Body of pancreas (tissue), 4 donors: ENCODE measurements around the gene OR13C4. TPM values are rescaled to one million over a fixed set of nuclear protein-coding genes. Genes with fewer than 3 reads are reported as not detected.

Source experiments
- ATAC-seq: fragments of 150-250 bp; one replicate; pipeline ENCODE4 v1.9.1; 2016
- DNase-seq, 4 donors: peaks; one replicate each; pipeline ENCODE4 v3.0.0-alpha.2; 2019
- H3K27ac ChIP-seq, 4 donors: fragments of 200-600 bp; sonication (generic); 1 replicate in 3 of 4; 2 replicates in 1 of 4; pipeline versions ENCODE4 v1.5.1 to v1.6.1; 2016 to 2019; ENCODE audit warnings: mild to moderate bottlenecking in 1 of 4, mixed read lengths in 1 of 4, moderate library complexity in 1 of 4
- H3K27me3 ChIP-seq, 2 donors: fragments of 200-600 bp; sonication (generic); one replicate each; pipeline ENCODE4 v1.6.0; 2016; ENCODE audit warnings: mild to moderate bottlenecking in 1 of 2
- H3K36me3 ChIP-seq, 2 donors: fragments of 200-600 bp; sonication (generic); replicated peaks in 1 of 2; 2 replicates each; pipeline ENCODE4 v1.5.1; 2016; ENCODE audit warnings: low read depth in 2 of 2; ENCODE audit not compliant: insufficient read depth in 1 of 2
- H3K4me1 ChIP-seq: fragments of 200-600 bp; sonication (generic); one replicate; pipeline ENCODE4 v1.6.0; 2016
- H3K4me3 ChIP-seq, 2 donors: fragments of 200-600 bp; sonication (generic); 1 replicate in 1 of 2; 2 replicates in 1 of 2; pipeline ENCODE4 v1.5.1; 2016 to 2019
- H3K9me3 ChIP-seq, 3 donors: fragments of 200-600 bp; sonication (generic); 1 replicate in 2 of 3; 2 replicates in 1 of 3; pipeline ENCODE4 v1.5.1; 2016
- POLR2A ChIP-seq, 3 donors: fragments of 450-650 bp; IDR thresholded peaks; one replicate each; pipeline ENCODE4 v1.6.1; 2016; ENCODE audit warnings: antibody characterized with exemption in 3 of 3, mild to moderate bottlenecking in 2 of 3
- WGBS, 2 donors: methylation state at CpG; one replicate each; pipeline ENCODE4 v1.1.5; 2017; 5-methylcytosine and 5-hydroxymethylcytosine counted together
- intact Hi-C: fragments of 100-400 bp; cut with DNase I; formaldehyde crosslinking; loops from one replicate; pipeline ENCODE4 v1.15.1; 2023
- total RNA-seq, 2 donors: library from RNA; depleted of rRNA; stranded (reverse); fragments of >200 nt; gene quantifications; one replicate each; pipeline ENCODE4 v1.1.0, GENCODE V29; 2016
- TF ChIP-seq, protein P1 (sequence below), 7 experiments: fragments of 450-650 bp in 4 of 7; fragments of 200-600 bp in 3 of 7; sonication (generic) in 3 of 7; IDR thresholded peaks; one replicate each; pipeline ENCODE4 v1.5.1; 2016 to 2019; ENCODE audit warnings: antibody characterized with exemption in 7 of 7

Gene OR13C4
- total RNA-seq, 2 donors from 2014 or later: not detected

- Histone ChIP-seq H3K4me3 (no peak overlapping the region), H3K36me3 (no peaks in the 10 kb centered on the region), H3K27ac (no peak overlapping the region), H3K27me3 (no peaks in the 10 kb centered on the region), H3K4me1 (no peaks in the 10 kb centered on the region), H3K9me3 (no peaks in the 10 kb centered on the region)
- ATAC-seq (no peak), DNase-seq (no peak)
- WGBS, 2 donors: 85 to 89% methylated on average over 8 of the region's 8 CpGs
- TF ChIP-seq POLR2A (IDR thresholded peaks at IDR 0.05): no peak
- TF ChIP-seq, protein P1, sequence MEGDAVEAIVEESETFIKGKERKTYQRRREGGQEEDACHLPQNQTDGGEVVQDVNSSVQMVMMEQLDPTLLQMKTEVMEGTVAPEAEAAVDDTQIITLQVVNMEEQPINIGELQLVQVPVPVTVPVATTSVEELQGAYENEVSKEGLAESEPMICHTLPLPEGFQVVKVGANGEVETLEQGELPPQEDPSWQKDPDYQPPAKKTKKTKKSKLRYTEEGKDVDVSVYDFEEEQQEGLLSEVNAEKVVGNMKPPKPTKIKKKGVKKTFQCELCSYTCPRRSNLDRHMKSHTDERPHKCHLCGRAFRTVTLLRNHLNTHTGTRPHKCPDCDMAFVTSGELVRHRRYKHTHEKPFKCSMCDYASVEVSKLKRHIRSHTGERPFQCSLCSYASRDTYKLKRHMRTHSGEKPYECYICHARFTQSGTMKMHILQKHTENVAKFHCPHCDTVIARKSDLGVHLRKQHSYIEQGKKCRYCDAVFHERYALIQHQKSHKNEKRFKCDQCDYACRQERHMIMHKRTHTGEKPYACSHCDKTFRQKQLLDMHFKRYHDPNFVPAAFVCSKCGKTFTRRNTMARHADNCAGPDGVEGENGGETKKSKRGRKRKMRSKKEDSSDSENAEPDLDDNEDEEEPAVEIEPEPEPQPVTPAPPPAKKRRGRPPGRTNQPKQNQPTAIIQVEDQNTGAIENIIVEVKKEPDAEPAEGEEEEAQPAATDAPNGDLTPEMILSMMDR (IDR thresholded peaks at IDR 0.05): no peak
- intact Hi-C loops: no loop called here
These were observed 30.0 kb upstream of the OR13C4 start for GRCh38 chr9:104556830-104557634.

DNA sequence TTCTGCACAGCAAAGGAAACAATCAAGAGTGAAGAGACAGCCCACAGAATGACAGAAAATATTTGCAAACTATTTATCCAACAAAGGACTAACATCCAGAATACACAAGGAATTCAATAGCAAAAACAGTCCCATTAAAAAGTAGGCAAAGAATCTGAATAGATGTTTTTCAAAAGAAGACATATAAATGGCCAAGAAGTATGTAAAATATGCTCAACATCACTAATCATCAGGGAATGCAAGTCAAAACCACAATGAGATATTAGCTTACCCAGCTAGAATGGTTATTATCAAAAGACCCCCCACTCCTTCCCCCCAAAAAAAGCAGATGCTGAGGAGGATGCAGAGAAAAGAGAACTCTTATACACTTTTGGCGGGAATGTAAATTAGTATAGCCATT is 28.5 kb upstream of the OR13C4 start:
- Histone ChIP-seq H3K4me1 (no peaks in the 10 kb centered on the region), H3K36me3 (no peaks in the 10 kb centered on the region), H3K27ac (no peak overlapping the region), H3K9me3 (no peaks in the 10 kb centered on the region), H3K27me3 (no peaks in the 10 kb centered on the region), H3K4me3 (no peak overlapping the region)
- TF ChIP-seq, protein P1 (IDR thresholded peaks at IDR 0.05): no peak
- TF ChIP-seq POLR2A (IDR thresholded peaks at IDR 0.05): no peak
- ATAC-seq: no peak
- intact Hi-C loops: no loop called here
- 88% methylated on average over 1 of the region's 1 CpG for whole genome bisulfite sequencing, 2 donors
- no peak for DNase-seq

DNA sequence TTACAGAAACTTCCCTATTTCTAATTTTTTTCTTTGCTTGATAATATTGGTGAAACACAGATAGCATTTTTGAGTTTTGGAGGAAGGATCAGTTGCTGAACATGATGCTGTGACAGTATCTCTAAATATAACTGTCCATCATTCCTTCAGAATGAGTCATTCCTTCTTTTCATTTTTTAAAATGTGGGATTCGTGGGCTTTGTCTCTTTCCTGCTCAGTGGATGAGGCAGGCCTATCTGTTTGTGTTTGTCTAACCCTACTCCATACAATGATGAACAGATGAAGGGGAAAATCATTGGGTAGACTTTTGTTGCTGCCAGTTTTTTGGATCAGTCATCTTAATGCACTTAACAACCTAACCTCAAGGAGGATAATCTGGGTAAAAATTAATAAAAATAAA is 26.3 kb upstream of the OR13C4 start:
- Histone ChIP-seq H3K36me3 (no peaks in the 10 kb centered on the region), H3K27me3 (no peaks in the 10 kb centered on the region), H3K4me3 (no peak overlapping the region), H3K27ac (no peak overlapping the region), H3K9me3 (no peaks in the 10 kb centered on the region), H3K4me1 (no peaks in the 10 kb centered on the region)
- DNase-seq (no peak), ATAC-seq (no peak)
- TF ChIP-seq, protein P1 (IDR thresholded peaks at IDR 0.05): no peak
- TF ChIP-seq POLR2A (IDR thresholded peaks at IDR 0.05): no peak
- intact Hi-C loops: no loop called here
- 30 to 31% methylated on average over 1 of the region's 1 CpG for WGBS, 2 donors

GRCh38 chr9:104544644-104545043 is 17.6 kb upstream of the OR13C4 start:
- intact Hi-C loops: no loop called here
- no peak for TF ChIP-seq POLR2A (IDR thresholded peaks at IDR 0.05)
- TF ChIP-seq, protein P1 (IDR thresholded peaks at IDR 0.05): no peak

GRCh38 chr9:104539275-104539674 is 12.3 kb upstream of the OR13C4 start:
- ATAC-seq (no peak), DNase-seq (no peak)
- TF ChIP-seq POLR2A (IDR thresholded peaks at IDR 0.05): no peak
- TF ChIP-seq, protein P1 (IDR thresholded peaks at IDR 0.05): no peak
- 44 to 69% methylated on average over 1 of the region's 1 CpG for WGBS, 2 donors
- intact Hi-C loops: no loop called here
- Histone ChIP-seq H3K36me3 (no peaks in the 10 kb centered on the region), H3K4me1 (no peaks in the 10 kb centered on the region), H3K27ac (no peak overlapping the region), H3K4me3 (no peak overlapping the region), H3K27me3 (no peaks in the 10 kb centered on the region), H3K9me3 (no peaks in the 10 kb centered on the region)

More at GRCh38 chr9:104544644-104545043, 17.6 kb upstream of the OR13C4 start:
- H3K4me1 ChIP-seq: no peaks in the 10 kb centered on the region
- no peaks in the 10 kb centered on the region for H3K27me3 ChIP-seq
- H3K9me3 ChIP-seq: no peaks in the 10 kb centered on the region
- H3K27ac ChIP-seq: no peak overlapping the region
- DNase-seq (no peak), ATAC-seq (no peak)
- H3K36me3 ChIP-seq: no peaks in the 10 kb centered on the region
- WGBS, 2 donors: 81 to 85% methylated on average over 4 of the region's 4 CpGs
- H3K4me3 ChIP-seq: no peak overlapping the region
